Breast epithelium (tissue), 4 donors: ENCODE measurements around the gene PRDX4. TPM values are rescaled to one million over a fixed set of nuclear protein-coding genes. Genes with fewer than 3 reads are reported as not detected.

Experiments used
- DNase-seq, 2 donors: peaks; one replicate each; pipeline ENCODE4 v3.0.0-alpha.2; 2019; ENCODE audit warnings: low spot score in 2 of 2
- H3K27ac ChIP-seq, 2 donors: fragments of 200-600 bp; sonication (generic) in 1 of 2; one replicate each; pipeline ENCODE4 v1.5.1; 2016 to 2019; ENCODE audit warnings: mild to moderate bottlenecking in 1 of 2
- H3K27me3 ChIP-seq, 2 donors: fragments of 200-600 bp; sonication (generic) in 1 of 2; one replicate each; pipeline versions ENCODE4 v1.5.1 to v1.6.0; 2017 to 2019; ENCODE audit warnings: control low read depth in 1 of 2, mild to moderate bottlenecking in 1 of 2
- H3K36me3 ChIP-seq: fragments of 200-600 bp; one replicate; pipeline ENCODE4 v1.5.1; 2019
- H3K4me1 ChIP-seq, 2 donors: fragments of 200-600 bp; sonication (generic); one replicate each; pipeline ENCODE4 v1.5.1; 2016 to 2019; ENCODE audit warnings: control low read depth in 1 of 2
- H3K4me3 ChIP-seq, 3 donors: fragments of 200-600 bp; sonication (generic); 1 replicate in 2 of 3; 2 replicates in 1 of 3; pipeline ENCODE4 v1.5.1; 2016 to 2019; ENCODE audit warnings: mild to moderate bottlenecking in 3 of 3, moderate library complexity in 2 of 3
- H3K9me3 ChIP-seq, 2 donors: fragments of 200-600 bp; sonication (generic) in 1 of 2; one replicate each; pipeline ENCODE4 v1.5.1; 2016 to 2019; ENCODE audit warnings: control low read depth in 1 of 2
- CTCF ChIP-seq, 3 donors: fragments of 450-650 bp; IDR thresholded peaks; one replicate each; pipeline ENCODE4 v1.5.1; 2016 to 2017; ENCODE audit warnings: antibody characterized with exemption in 3 of 3, mild to moderate bottlenecking in 3 of 3, moderate library complexity in 3 of 3
- POLR2A ChIP-seq: fragments of 450-650 bp; IDR thresholded peaks from one replicate; pipeline ENCODE4 v1.6.1; 2016; ENCODE audit warnings: antibody characterized with exemption, mild to moderate bottlenecking, moderate library complexity
- POLR2AphosphoS5 ChIP-seq, 3 donors: sonication (generic); formaldehyde crosslinking; IDR thresholded peaks; one replicate each; pipeline ENCODE4 v1.6.1; 2017; ENCODE audit warnings: antibody characterized with exemption in 3 of 3
- intact Hi-C: fragments of 100-400 bp; cut with DNase I; formaldehyde crosslinking; loops from one replicate; pipeline ENCODE4 v1.15.1; 2023; ENCODE audit warnings: low total_unique reads
- total RNA-seq, 3 donors: library from RNA; depleted of rRNA; stranded (reverse); fragments of >200 nt; gene quantifications; one replicate each; pipeline ENCODE4 v1.1.0, GENCODE V29; 2016

The PRDX4 gene
- total RNA-seq, 3 donors from 2014 or later: 71.8 to 120 (median 72.9) TPM

- intact Hi-C loops: no loop called here
- Histone ChIP-seq H3K36me3 (no peaks in the 10 kb centered on the region), H3K4me1 (no peaks in the 10 kb centered on the region), H3K9me3 (no peaks in the 10 kb centered on the region), H3K27me3 (peaks cover 0 to 10% of the 10 kb centered on the region in 2 donors), H3K27ac (no peak overlapping the region), H3K4me3 (no peak overlapping the region)
- TF ChIP-seq CTCF (IDR thresholded peaks at IDR 0.05) (no peak), POLR2A (no peak), POLR2AphosphoS5 (IDR thresholded peaks at IDR 0.05) (no peak)
- no peak for DNase-seq
Measured at GRCh38 chrX:23661671-23662070, 5.6 kb upstream of the PRDX4 start.

DNA sequence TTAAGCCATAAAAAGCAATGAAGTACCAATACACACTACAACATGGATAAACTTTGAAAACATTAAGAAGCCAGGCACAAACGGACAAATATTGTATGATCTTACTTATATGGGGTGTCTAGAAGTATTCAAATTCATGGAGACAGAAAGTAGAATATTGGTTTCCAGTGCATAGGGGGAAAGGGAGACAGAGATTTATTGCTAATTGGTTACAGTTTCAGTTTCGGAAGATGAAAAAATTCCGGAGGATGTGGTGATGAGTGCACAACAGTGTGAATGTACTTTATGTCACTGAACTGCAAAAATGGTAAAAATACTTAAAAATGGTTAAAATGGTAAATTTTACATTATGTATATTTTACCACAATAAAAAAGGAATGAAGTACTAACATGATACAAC lies 5.1 kb upstream of the PRDX4 start:
- H3K9me3 ChIP-seq: no peaks in the 10 kb centered on the region
- TF ChIP-seq POLR2A: no peak
- TF ChIP-seq POLR2AphosphoS5 (IDR thresholded peaks at IDR 0.05): no peak
- TF ChIP-seq CTCF (IDR thresholded peaks at IDR 0.05): no peak

DNA sequence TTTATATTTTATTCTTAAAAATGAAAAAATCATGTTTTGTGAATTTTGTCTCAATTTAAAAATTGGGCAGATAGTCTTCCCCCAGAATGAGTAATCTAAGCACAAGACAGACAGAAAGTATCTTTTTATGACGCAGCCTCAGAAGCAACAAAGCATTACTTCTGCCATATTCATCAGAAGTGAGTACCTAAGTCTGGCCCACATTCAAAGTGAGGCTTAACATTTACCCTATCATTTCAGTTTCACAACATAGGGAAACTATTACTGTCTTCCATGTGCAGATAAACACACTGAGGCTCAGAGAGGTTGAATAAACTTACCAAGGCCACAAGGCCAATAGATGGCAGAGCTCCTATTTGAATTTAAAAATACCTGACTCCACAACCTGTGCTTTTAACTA lies 4.4 kb upstream of the PRDX4 start:
- TF ChIP-seq CTCF (IDR thresholded peaks at IDR 0.05) (no peak), POLR2AphosphoS5 (IDR thresholded peaks at IDR 0.05) (no peak)
- intact Hi-C loops: no loop called here

More for the DNA sequence above, 5.1 kb upstream of the PRDX4 start:
- Histone ChIP-seq H3K27me3 (peaks cover 0 to 10% of the 10 kb centered on the region in 2 donors), H3K4me3 (no peak overlapping the region), H3K4me1 (no peaks in the 10 kb centered on the region), H3K27ac (no peak overlapping the region), H3K36me3 (no peaks in the 10 kb centered on the region)
- no peak for DNase-seq
- intact Hi-C loops: no loop called here

GRCh38 chrX:23664496-23664895 lies 2.8 kb upstream of the PRDX4 start:
- Histone ChIP-seq H3K27me3 (peaks cover 0 to 17% of the 10 kb centered on the region in 2 donors), H3K36me3 (no peaks in the 10 kb centered on the region), H3K9me3 (no peaks in the 10 kb centered on the region), H3K27ac (no peak overlapping the region), H3K4me1 (no peaks in the 10 kb centered on the region), H3K4me3 (no peak overlapping the region)
- DNase-seq: no peak
- intact Hi-C loops: no loop called here
- no peak for TF ChIP-seq POLR2A
- no peak for TF ChIP-seq CTCF (IDR thresholded peaks at IDR 0.05)
- no peak for TF ChIP-seq POLR2AphosphoS5 (IDR thresholded peaks at IDR 0.05)

More for the DNA sequence above, 4.4 kb upstream of the PRDX4 start:
- H3K4me3 ChIP-seq: no peak overlapping the region
- H3K36me3 ChIP-seq: no peaks in the 10 kb centered on the region
- no peaks in the 10 kb centered on the region for H3K9me3 ChIP-seq
- H3K4me1 ChIP-seq: no peaks in the 10 kb centered on the region
- H3K27ac ChIP-seq: no peak overlapping the region
- peaks cover 0 to 14% of the 10 kb centered on the region in 2 donors for H3K27me3 ChIP-seq
- no peak for DNase-seq

DNA sequence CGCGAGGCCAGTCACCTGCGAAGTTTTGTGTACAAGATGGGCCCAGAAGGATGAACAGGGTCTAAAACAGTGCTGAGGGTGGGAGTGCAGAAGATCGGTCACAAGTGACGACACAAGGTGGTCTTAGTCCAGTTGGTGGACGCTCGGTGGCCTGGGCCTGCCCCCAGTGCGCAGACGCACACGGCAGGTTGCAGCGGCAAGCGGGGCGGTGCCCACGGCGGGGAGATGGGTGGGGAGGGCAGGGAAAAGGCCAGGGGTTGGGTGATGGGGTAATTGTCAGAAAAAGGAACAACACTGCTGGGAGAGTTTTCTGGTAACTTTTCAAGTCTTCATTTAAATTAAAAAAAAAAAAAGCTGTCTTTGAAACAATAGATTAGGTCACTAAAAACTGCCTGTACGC lies 1.0 kb upstream of the PRDX4 start:
- H3K36me3 ChIP-seq: no peaks in the 10 kb centered on the region
- no peak overlapping the region for H3K27ac ChIP-seq
- intact Hi-C loops: no loop called here
- DNase-seq: no peak
- no peaks in the 10 kb centered on the region for H3K4me1 ChIP-seq
- peaks cover 0 to 17% of the 10 kb centered on the region in 2 donors for H3K27me3 ChIP-seq
- no peak overlapping the region for H3K4me3 ChIP-seq
- TF ChIP-seq POLR2A: no peak
- no peak for TF ChIP-seq CTCF (IDR thresholded peaks at IDR 0.05)
- TF ChIP-seq POLR2AphosphoS5 (IDR thresholded peaks at IDR 0.05): no peak
- H3K9me3 ChIP-seq: no peaks in the 10 kb centered on the region
